ENCODE measurements around the gene GNAO1. TPM values are rescaled to one million over a fixed set of nuclear protein-coding genes. Genes with fewer than 3 reads are reported as not detected.

Gene GNAO1
- total RNA-seq, 1 donor from 2014 or later = 250 TPM

GRCh38 chr16:56202036-56202435 is 10.7 kb downstream of the GNAO1 start:
- Mint-ChIP-seq H3K27ac (ENCODE audit: unreplicated experiment) (no peak overlapping the region), H3K9me3 (ENCODE audit: unreplicated experiment) (peaks cover 10% of the 10 kb centered on the region), H3K4me1 (ENCODE audit: low read depth, unreplicated experiment) (peaks cover 30% of the 10 kb centered on the region), H3K36me3 (ENCODE audit: unreplicated experiment) (peaks cover 6% of the 10 kb centered on the region), H3K27me3 (ENCODE audit: unreplicated experiment) (peaks cover 3% of the 10 kb centered on the region), H3K4me3 (ENCODE audit: unreplicated experiment) (no peak overlapping the region)
- no peak for TF ChIP-seq CTCF (IDR thresholded peaks at IDR 0.05; ENCODE audit: partially characterized antibody, unreplicated experiment)
- DNase-seq = no peak

GRCh38 chr16:56203052-56203451 is 11.8 kb downstream of the GNAO1 start:
- peak; percentile 32 for DNase-seq
- Mint-ChIP-seq H3K36me3 (ENCODE audit: unreplicated experiment) (peaks cover 6% of the 10 kb centered on the region), H3K27ac (ENCODE audit: unreplicated experiment) (no peak overlapping the region), H3K9me3 (ENCODE audit: unreplicated experiment) (peaks cover 6% of the 10 kb centered on the region), H3K4me3 (ENCODE audit: unreplicated experiment) (no peak overlapping the region), H3K27me3 (ENCODE audit: unreplicated experiment) (peaks cover 3% of the 10 kb centered on the region), H3K4me1 (ENCODE audit: low read depth, unreplicated experiment) (peaks cover 22% of the 10 kb centered on the region)
- TF ChIP-seq CTCF (IDR thresholded peaks at IDR 0.05; ENCODE audit: partially characterized antibody, unreplicated experiment) = peak; percentile 31

GRCh38 chr16:56204816-56205215 is 13.5 kb downstream of the GNAO1 start:
- H3K27ac Mint-ChIP-seq (ENCODE audit: unreplicated experiment) = no peak overlapping the region
- peaks cover 6% of the 10 kb centered on the region for H3K36me3 Mint-ChIP-seq (ENCODE audit: unreplicated experiment)
- DNase-seq = no peak
- peaks cover 3% of the 10 kb centered on the region for H3K27me3 Mint-ChIP-seq (ENCODE audit: unreplicated experiment)
- no peak for TF ChIP-seq CTCF (IDR thresholded peaks at IDR 0.05; ENCODE audit: partially characterized antibody, unreplicated experiment)
- no peak overlapping the region for H3K4me3 Mint-ChIP-seq (ENCODE audit: unreplicated experiment)
- peaks cover 7% of the 10 kb centered on the region for H3K9me3 Mint-ChIP-seq (ENCODE audit: unreplicated experiment)
- peaks cover 16% of the 10 kb centered on the region for H3K4me1 Mint-ChIP-seq (ENCODE audit: low read depth, unreplicated experiment)

GRCh38 chr16:56206951-56207350 is 15.7 kb downstream of the GNAO1 start:
- Mint-ChIP-seq H3K27ac (ENCODE audit: unreplicated experiment) (peak overlapping the region; percentile 12), H3K4me1 (ENCODE audit: low read depth, unreplicated experiment) (peaks cover 22% of the 10 kb centered on the region), H3K4me3 (ENCODE audit: unreplicated experiment) (no peak overlapping the region), H3K36me3 (ENCODE audit: unreplicated experiment) (peaks cover 6% of the 10 kb centered on the region), H3K27me3 (ENCODE audit: unreplicated experiment) (peaks cover 3% of the 10 kb centered on the region), H3K9me3 (ENCODE audit: unreplicated experiment) (peaks cover 7% of the 10 kb centered on the region)
- no peak for TF ChIP-seq CTCF (IDR thresholded peaks at IDR 0.05; ENCODE audit: partially characterized antibody, unreplicated experiment)
- no peak for DNase-seq

- DNase-seq = no peak
- Mint-ChIP-seq H3K27me3 (ENCODE audit: unreplicated experiment) (peaks cover 3% of the 10 kb centered on the region), H3K4me1 (ENCODE audit: low read depth, unreplicated experiment) (peaks cover 25% of the 10 kb centered on the region), H3K36me3 (ENCODE audit: unreplicated experiment) (peaks cover 6% of the 10 kb centered on the region), H3K4me3 (ENCODE audit: unreplicated experiment) (no peak overlapping the region), H3K27ac (ENCODE audit: unreplicated experiment) (no peak overlapping the region), H3K9me3 (ENCODE audit: unreplicated experiment) (peaks cover 7% of the 10 kb centered on the region)
- TF ChIP-seq CTCF (IDR thresholded peaks at IDR 0.05; ENCODE audit: partially characterized antibody, unreplicated experiment) = no peak
These were observed 16.1 kb downstream of the GNAO1 start for GRCh38 chr16:56207421-56207820.
